ENCODE measurements around the gene MYB.
"Not testable (repeated sequence)": the region's sequence is repeated elsewhere in the genome, so short reads cannot be mapped to it uniquely, and the experiment has no call there.

The MYB gene

GRCh38 chr6:135180542-135181332 is at the start of gene MYB:
Gene MYB (plus strand): TSS chr6:135181308. CDS start chr6:135181514, 206 bp downstream.
- DNase-seq (ENCODE audit: low read depth), result peak; percentile 45

- DNase-seq (ENCODE audit: low read depth), result no peak
These were observed 48.3 kb upstream of the MYB start for GRCh38 chr6:135132776-135133175.

GRCh38 chr6:135135835-135136234 is 45.3 kb upstream of the MYB start:
- DNase-seq (ENCODE audit: low read depth), result no peak

- DNase-seq (ENCODE audit: low read depth), result no peak
These were observed 43.3 kb upstream of the MYB start for GRCh38 chr6:135137826-135138225.

GRCh38 chr6:135141182-135141581 is 39.9 kb upstream of the MYB start:
- DNase-seq (ENCODE audit: low read depth), result no peak

GRCh38 chr6:135141728-135142127 is 39.4 kb upstream of the MYB start:
- DNase-seq (ENCODE audit: low read depth), result no peak

GRCh38 chr6:135142232-135142631 is 38.9 kb upstream of the MYB start:
- DNase-seq (ENCODE audit: low read depth), result not testable (repeated sequence)

GRCh38 chr6:135144673-135145062 is 36.4 kb upstream of the MYB start:
- no peak for DNase-seq (ENCODE audit: low read depth)

- peak; percentile 60 for DNase-seq (ENCODE audit: low read depth)
These were observed 35.9 kb upstream of the MYB start for GRCh38 chr6:135145063-135145800.

GRCh38 chr6:135146162-135146934 is 34.8 kb upstream of the MYB start:
- DNase-seq (ENCODE audit: low read depth), result peak; percentile 92

- peak; percentile 49 for DNase-seq (ENCODE audit: low read depth)
These were observed 33.2 kb upstream of the MYB start for GRCh38 chr6:135147637-135148592.

GRCh38 chr6:135148889-135149288 is 32.2 kb upstream of the MYB start:
- no peak for DNase-seq (ENCODE audit: low read depth)

GRCh38 chr6:135149376-135149775 is 31.7 kb upstream of the MYB start:
- no peak for DNase-seq (ENCODE audit: low read depth)

GRCh38 chr6:135150481-135150880 is 30.6 kb upstream of the MYB start:
- not testable (repeated sequence) for DNase-seq (ENCODE audit: low read depth)

GRCh38 chr6:135154125-135154524 is 27.0 kb upstream of the MYB start:
- not testable (repeated sequence) for DNase-seq (ENCODE audit: low read depth)

- DNase-seq (ENCODE audit: low read depth), result no peak
These were observed 22.7 kb upstream of the MYB start for GRCh38 chr6:135158397-135158796.

GRCh38 chr6:135159531-135159930 is 21.6 kb upstream of the MYB start:
- no peak for DNase-seq (ENCODE audit: low read depth)

- DNase-seq (ENCODE audit: low read depth), result no peak
These were observed 19.4 kb upstream of the MYB start for GRCh38 chr6:135161411-135162395.

GRCh38 chr6:135162678-135163439 is 18.2 kb upstream of the MYB start:
- peak; percentile 27 for DNase-seq (ENCODE audit: low read depth)

GRCh38 chr6:135163440-135163738 is 17.7 kb upstream of the MYB start:
- DNase-seq (ENCODE audit: low read depth), result no peak
